C4-2B (cell line): Measurements from ENCODE around the gene MED12L.

Source experiments
- H3K27ac ChIP-seq: fragments of 450-650 bp; 2 replicates; pipeline ENCODE4 v1.5.1; 2017
- CTCF ChIP-seq: fragments of 450-650 bp; conservative IDR thresholded peaks from 2 replicates; pipeline ENCODE4 v1.5.1; 2017; ENCODE audit warnings: mild to moderate bottlenecking
- ZFX ChIP-seq: fragments of 450-650 bp; IDR thresholded peaks from 2 replicates; pipeline ENCODE4 v1.6.1; 2017

Gene MED12L

GRCh38 chr3:151182349-151183079, 97.0 kb downstream of the MED12L start:
- TF ChIP-seq CTCF (no peak), ZFX (no peak)
- H3K27ac ChIP-seq, result no peak overlapping the region

GRCh38 chr3:151183265-151183671, 97.8 kb downstream of the MED12L start:
- no peak overlapping the region for H3K27ac ChIP-seq
- TF ChIP-seq CTCF (no peak), ZFX (no peak)

GRCh38 chr3:151191095-151191494, 105.6 kb downstream of the MED12L start:
- no peak for TF ChIP-seq ZFX
- TF ChIP-seq CTCF, result no peak

GRCh38 chr3:151192545-151192944, 107.1 kb downstream of the MED12L start:
- TF ChIP-seq CTCF (no peak), ZFX (no peak)
- H3K27ac ChIP-seq, result no peak overlapping the region

More at GRCh38 chr3:151191095-151191494, 105.6 kb downstream of the MED12L start:
- H3K27ac ChIP-seq, result no peak overlapping the region

GRCh38 chr3:151195826-151196225, 110.4 kb downstream of the MED12L start:
- no peak overlapping the region for H3K27ac ChIP-seq
- no peak for TF ChIP-seq CTCF
- no peak for TF ChIP-seq ZFX

GRCh38 chr3:151196434-151196833, 111.0 kb downstream of the MED12L start:
- TF ChIP-seq ZFX, result no peak
- no peak for TF ChIP-seq CTCF
- H3K27ac ChIP-seq, result no peak overlapping the region

GRCh38 chr3:151197228-151197627, 111.8 kb downstream of the MED12L start:
- no peak overlapping the region for H3K27ac ChIP-seq
- no peak for TF ChIP-seq ZFX
- no peak for TF ChIP-seq CTCF
